T-helper 2 cell (primary cell): ENCODE data around the gene BANF1.
A peak's percentile ranks its signal among the peaks of the same experiment; 100 is the strongest.

Source experiments
- DNase-seq, 5 experiments: peaks; one replicate each; pipeline versions ENCODE4 v3.0.0 to v3.0.0-alpha.2; 2012 to 2022
- total RNA-seq, 2 donors: gene quantifications; one replicate each; lab custom pipeline; 2026; lab: John Stamatoyannopoulos, UW

BANF1 gene
- 9.7 to 14.1 reads per million in 2 donors for total RNA-seq

GRCh38 chr11:66001942-66002647, at the start of gene BANF1, which contains the start of gene EIF1AD:
TSS of gene BANF1 (plus strand) at chr11:66002503. CDS start at chr11:66003251, 748 bp downstream.
TSS of gene EIF1AD (minus strand) at chr11:66002157. CDS start at chr11:66000389, 1,768 bp downstream.
- DNase-seq = peak; percentile 64 to 99 (median 88)

- DNase-seq = no peak
Measured at GRCh38 chr11:65953471-65953870, 48.8 kb upstream of the BANF1 start.

- no peak for DNase-seq
Measured at GRCh38 chr11:65954771-65955170, 47.5 kb upstream of the BANF1 start.

- DNase-seq = no peak
Measured at GRCh38 chr11:65958291-65958690, 44.0 kb upstream of the BANF1 start.

DNA sequence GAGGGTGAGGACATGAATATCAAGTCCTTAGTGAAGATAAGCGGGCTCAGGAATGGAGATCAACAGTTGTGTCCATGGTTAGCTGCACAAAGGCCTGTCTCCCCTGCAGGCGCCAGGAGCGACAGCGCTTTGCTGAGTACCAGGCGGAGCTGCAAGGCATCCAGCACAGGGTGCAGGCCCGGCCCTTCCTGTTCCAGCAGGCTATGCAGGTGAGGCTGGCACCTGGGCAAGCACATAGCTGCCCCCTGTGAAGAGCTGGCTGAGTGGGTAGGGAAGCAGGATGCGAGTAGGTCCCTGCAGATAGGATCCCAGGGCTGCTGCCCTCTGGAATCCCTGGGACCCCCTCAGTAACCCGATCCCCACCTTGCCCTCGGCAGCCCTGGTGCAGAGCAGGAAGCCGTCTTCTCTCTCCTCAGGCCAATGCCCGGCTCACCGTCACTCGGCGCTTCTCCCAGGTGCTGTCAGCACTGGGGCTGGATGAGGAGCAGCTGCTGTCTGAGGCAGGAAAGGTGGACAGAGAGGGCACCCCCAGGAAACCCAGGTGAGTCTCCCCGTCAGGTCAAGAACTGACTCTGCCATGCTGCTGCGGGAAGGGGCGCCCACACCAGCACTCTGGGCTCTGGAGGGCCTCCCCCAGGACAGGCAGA, 43.4 kb upstream of the BANF1 start:
- DNase-seq = no peak

GRCh38 chr11:65960824-65961266, 41.5 kb upstream of the BANF1 start:
- DNase-seq = peak in 1 of 5 experiments; percentile 7

- peak; percentile 90 to 98 (median 95) for DNase-seq
Measured at GRCh38 chr11:65961267-65962140, 40.8 kb upstream of the BANF1 start, which contains the start of gene SART1. TSS of gene SART1 (plus strand) at chr11:65961734. CDS start at chr11:65961781, 47 bp downstream.

GRCh38 chr11:65962141-65962564, 40.1 kb upstream of the BANF1 start:
- DNase-seq = no peak

GRCh38 chr11:65964906-65965305, 37.4 kb upstream of the BANF1 start:
- DNase-seq = no peak

GRCh38 chr11:65965986-65966762, 36.1 kb upstream of the BANF1 start:
- DNase-seq = no peak

DNA sequence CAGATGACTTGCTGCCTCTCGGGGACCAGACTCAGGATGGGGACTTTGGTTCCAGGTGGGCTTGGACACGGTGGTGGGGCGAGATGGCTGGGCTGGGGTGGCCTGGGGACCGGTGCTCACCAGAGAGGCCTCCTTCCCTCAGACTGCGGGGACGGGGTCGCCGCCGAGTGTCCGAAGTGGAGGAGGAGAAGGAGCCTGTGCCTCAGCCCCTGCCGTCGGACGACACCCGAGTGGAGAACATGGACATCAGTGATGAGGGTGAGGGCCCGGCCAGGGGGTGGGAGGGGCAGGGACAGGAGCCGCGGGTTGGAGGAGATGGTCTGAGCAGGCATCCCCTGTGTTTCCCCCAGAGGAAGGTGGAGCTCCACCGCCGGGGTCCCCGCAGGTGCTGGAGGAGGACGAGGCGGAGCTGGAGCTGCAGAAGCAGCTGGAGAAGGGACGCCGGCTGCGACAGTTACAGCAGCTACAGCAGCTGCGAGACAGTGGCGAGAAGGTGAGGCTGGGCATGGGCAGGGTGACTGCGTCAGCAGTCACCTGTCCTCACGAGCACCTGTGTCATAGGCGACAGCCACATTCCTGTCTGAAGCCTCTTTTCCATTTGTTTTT, 34.9 kb upstream of the BANF1 start:
- no peak for DNase-seq

GRCh38 chr11:65968600-65969482, 33.5 kb upstream of the BANF1 start:
- DNase-seq = no peak

- DNase-seq = no peak
Measured at GRCh38 chr11:65972116-65972515, 30.2 kb upstream of the BANF1 start.

GRCh38 chr11:65973439-65974110, 28.7 kb upstream of the BANF1 start:
- no peak for DNase-seq

- DNase-seq = no peak
Measured at GRCh38 chr11:65975771-65976170, 26.5 kb upstream of the BANF1 start.

GRCh38 chr11:65976216-65977176, 25.8 kb upstream of the BANF1 start:
- DNase-seq = no peak

DNA sequence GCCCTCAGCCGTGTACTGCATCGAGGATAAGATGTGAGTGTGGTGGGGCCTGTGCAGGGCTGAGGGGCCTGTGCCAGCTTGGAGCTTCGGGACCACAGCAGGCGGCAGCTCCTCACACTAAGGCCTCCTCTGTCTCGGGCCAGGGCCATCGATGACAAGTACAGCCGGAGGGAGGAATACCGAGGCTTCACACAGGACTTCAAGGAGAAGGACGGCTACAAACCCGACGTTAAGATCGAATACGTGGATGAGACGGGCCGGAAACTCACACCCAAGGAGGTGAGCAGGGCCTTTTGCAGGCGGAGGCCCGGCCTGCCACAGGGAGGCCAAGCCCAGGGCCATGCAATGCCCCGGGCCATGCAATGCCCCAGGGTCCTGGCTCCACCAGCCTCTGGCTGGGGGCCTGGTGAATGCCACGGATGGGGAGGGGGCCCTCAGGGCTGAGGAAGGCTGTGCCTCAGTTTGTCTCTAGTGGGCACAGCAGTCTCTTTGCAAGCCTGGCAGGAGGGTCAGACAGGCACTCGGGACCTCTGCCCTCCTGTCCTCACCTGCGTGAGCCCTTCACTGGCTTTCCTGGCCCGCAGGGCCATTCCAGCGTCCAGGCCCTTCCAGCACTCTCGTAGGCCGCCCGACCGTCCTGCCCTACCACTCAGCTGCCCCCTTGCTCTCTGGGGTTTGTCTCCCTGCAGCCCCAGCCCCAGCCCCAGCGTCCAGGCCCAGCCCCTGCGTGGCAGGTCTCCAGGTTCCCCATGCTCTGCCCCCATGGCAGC, 24.5 kb upstream of the BANF1 start:
- no peak for DNase-seq
